CD4-positive, alpha-beta T cell treated with Interleukin-4 for 1 hour (primary cell): ENCODE measurements around the gene CXorf51B.
"Not testable (repeated sequence)": the region's sequence is repeated elsewhere in the genome, so short reads cannot be mapped to it uniquely, and the experiment has no call there.

Experiments
- DNase-seq, 2 donors: peaks; one replicate each; pipeline ENCODE4 v3.0.0-alpha.2; 2020 to 2022

CXorf51B gene

DNA sequence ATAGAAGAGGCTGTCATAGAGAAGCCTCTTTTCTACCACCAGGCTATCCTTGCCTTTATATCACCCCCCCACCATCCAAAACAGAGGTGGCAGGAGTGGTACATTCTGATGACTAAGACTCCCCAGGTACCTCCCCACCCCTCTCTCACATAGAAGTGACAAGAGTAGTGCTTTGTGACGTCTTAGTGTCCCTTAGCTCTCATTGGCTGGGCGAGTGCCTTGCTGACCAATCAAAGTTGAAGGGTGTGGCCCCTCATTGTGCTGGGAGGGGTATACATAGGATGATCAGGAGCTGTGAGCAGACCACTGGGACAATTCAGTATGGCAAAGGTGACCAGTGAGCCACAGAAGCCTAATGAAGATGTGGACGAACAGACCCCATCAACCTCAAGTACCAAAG is at the start of gene CXorf51B:
CXorf51B (plus strand) TSS at position 301 of the 400 bp plus-strand sequence; CDS start at position 322, 21 bp downstream.
- DNase-seq = not testable (repeated sequence)

DNA sequence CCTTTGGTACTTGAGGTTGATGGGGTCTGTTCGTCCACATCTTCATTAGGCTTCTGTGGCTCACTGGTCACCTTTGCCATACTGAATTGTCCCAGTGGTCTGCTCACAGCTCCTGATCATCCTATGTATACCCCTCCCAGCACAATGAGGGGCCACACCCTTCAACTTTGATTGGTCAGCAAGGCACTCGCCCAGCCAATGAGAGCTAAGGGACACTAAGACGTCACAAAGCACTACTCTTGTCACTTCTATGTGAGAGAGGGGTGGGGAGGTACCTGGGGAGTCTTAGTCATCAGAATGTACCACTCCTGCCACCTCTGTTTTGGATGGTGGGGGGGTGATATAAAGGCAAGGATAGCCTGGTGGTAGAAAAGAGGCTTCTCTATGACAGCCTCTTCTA is 5.1 kb downstream of the CXorf51B start, which contains the start of gene CXorf51A:
CXorf51A (minus strand) TSS at position 101 of the 400 bp plus-strand sequence; CDS start at position 80, 21 bp downstream.
- DNase-seq = not testable (repeated sequence)

DNA sequence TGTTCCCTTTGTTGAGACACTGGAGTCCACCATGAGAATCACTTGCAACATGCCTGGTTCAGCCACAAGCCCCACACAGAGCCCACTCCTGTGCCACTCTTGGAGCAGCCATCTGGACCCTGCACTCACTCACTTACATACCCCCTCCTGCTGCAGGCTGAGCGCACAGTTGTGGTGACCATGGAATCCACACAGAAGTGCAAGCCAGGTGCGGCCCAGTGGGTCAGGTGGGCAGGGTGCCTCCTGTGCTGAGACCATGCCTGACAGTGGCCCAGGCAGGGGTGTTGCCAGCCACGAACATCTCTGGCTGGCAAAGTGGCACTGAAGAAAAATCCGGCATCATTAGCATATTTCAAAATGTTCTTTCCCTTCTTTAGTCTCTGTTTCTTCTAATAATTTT is 22.4 kb downstream of the CXorf51B start:
- no peak for DNase-seq

DNA sequence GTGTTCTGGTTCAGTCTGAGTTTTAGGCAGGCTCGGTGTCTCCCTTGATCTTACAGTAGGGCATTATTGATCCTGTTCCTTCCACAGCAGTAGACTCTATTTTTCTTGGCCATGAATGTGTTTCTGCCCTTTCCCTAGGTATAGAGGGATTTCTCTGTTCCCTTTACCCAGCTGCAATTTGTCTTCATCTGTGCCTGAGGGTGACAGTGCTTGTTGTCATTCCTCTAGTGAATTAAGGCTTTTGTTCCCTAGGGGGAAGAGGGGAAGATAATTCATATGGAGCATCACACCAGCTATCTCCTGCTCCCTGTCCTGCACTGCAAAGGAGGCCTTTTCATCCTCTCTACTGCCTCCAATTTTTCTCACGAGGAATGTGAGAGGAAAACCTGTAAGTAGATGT is 44.7 kb downstream of the CXorf51B start:
- no peak for DNase-seq
